Measurements from ENCODE around the gene CCDC142.

The CCDC142 gene

GRCh38 chr2:74514368-74515270 lies 31.8 kb upstream of the CCDC142 start, which contains the start of gene TLX2:
TLX2 (plus strand) TSS chr2:74514450; CDS start chr2:74514807, 357 bp downstream.
- in situ Hi-C loops (cut with HindIII; ENCODE audit: low sequenced_read_pairs): no loop called here
- H3K4me3 ChIP-seq (ENCODE audit: low read depth, low read length): no peak within 1 kb of the TSS
- TF ChIP-seq, protein P1, sequence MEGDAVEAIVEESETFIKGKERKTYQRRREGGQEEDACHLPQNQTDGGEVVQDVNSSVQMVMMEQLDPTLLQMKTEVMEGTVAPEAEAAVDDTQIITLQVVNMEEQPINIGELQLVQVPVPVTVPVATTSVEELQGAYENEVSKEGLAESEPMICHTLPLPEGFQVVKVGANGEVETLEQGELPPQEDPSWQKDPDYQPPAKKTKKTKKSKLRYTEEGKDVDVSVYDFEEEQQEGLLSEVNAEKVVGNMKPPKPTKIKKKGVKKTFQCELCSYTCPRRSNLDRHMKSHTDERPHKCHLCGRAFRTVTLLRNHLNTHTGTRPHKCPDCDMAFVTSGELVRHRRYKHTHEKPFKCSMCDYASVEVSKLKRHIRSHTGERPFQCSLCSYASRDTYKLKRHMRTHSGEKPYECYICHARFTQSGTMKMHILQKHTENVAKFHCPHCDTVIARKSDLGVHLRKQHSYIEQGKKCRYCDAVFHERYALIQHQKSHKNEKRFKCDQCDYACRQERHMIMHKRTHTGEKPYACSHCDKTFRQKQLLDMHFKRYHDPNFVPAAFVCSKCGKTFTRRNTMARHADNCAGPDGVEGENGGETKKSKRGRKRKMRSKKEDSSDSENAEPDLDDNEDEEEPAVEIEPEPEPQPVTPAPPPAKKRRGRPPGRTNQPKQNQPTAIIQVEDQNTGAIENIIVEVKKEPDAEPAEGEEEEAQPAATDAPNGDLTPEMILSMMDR (IDR thresholded peaks at IDR 0.05; ENCODE audit: low read depth, low read length, missing control alignments): no peak
- DNase-seq (ENCODE audit: low read depth): no peak

GRCh38 chr2:74513605-74514367 lies 31.0 kb upstream of the CCDC142 start:
- TF ChIP-seq, protein P1 (IDR thresholded peaks at IDR 0.05; ENCODE audit: low read depth, low read length, missing control alignments): no peak
- no peak for DNase-seq (ENCODE audit: low read depth)
- in situ Hi-C loops (cut with HindIII; ENCODE audit: low sequenced_read_pairs): no loop called here
- no peak overlapping the region for H3K4me3 ChIP-seq (ENCODE audit: low read depth, low read length)

DNA sequence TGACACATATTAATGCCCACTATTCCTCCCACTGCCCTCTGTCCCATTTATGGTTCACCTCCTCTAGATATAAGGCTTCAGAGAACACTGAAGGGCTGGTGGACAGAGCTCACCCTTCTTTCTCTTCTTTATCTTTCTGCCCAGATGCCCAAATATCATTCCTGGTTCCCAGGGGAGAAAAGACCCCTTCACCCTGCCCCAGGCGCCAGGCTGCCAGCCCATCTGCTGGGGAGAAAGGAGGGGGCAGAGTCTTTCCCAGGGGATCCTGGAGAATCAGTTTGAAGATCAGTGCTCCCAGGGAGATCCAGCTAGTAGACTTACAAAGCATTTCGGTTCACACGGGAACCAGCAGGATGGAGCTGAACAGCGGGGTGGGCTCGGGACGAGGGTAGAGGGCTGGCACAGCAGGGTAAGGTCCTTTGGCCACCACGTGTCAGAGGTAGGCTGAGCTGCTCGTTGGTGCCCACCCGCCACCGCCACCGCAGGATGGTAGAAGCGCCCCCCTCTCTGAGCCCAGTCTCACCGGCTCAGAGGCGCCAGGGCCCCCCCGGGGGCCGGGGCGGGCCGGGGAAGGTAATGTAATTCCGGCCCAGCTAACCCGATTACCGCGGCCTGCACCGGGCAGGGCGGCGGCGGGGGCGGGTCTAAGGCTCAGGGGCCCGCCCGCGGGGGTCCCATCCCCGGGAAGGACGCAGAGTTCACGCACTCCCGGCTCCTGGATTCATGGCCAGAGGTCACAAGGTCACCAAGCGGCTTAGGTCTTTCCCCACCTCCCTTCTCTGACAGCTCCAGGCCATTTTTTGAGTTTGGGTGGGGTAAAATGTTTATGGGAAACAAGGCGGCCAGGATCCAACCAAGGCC lies 30.2 kb upstream of the CCDC142 start:
- in situ Hi-C loops (cut with HindIII; ENCODE audit: low sequenced_read_pairs): no loop called here
- TF ChIP-seq, protein P1 (IDR thresholded peaks at IDR 0.05; ENCODE audit: low read depth, low read length, missing control alignments): no peak
- no peak overlapping the region for H3K4me3 ChIP-seq (ENCODE audit: low read depth, low read length)
- DNase-seq (ENCODE audit: low read depth): no peak

- TF ChIP-seq, protein P1 (IDR thresholded peaks at IDR 0.05; ENCODE audit: low read depth, low read length, missing control alignments): no peak
- in situ Hi-C loops (cut with HindIII; ENCODE audit: low sequenced_read_pairs): no loop called here
- no peak overlapping the region for H3K4me3 ChIP-seq (ENCODE audit: low read depth, low read length)
- DNase-seq (ENCODE audit: low read depth): no peak
These were observed 28.5 kb upstream of the CCDC142 start for GRCh38 chr2:74511104-74511989.

DNA sequence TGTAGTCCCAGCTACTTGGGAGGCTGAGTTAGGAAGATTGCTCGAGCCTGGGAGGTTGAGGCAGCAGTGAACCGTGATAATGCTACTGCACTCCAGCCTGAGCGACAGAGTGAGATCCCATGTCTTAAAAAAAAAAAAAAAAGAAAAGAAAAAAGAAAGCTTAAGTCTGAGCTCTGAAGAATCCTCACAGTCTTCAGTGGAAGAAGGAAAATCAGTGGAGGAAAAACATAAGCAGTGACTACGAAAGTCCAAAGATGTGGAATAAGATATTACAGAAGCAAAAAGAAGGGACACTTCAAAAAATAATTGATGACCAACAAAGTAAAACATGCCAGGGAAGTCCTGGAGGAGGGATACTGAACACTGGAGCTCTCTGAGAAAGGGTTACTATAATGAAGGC lies 27.5 kb upstream of the CCDC142 start:
- DNase-seq (ENCODE audit: low read depth): no peak
- in situ Hi-C loops (cut with HindIII; ENCODE audit: low sequenced_read_pairs): no loop called here

More for the DNA sequence above, 27.5 kb upstream of the CCDC142 start:
- TF ChIP-seq, protein P1 (IDR thresholded peaks at IDR 0.05; ENCODE audit: low read depth, low read length, missing control alignments): no peak
- H3K4me3 ChIP-seq (ENCODE audit: low read depth, low read length): no peak overlapping the region

All from astrocyte of the cerebellum (primary cell).